GM12864 (cell line): ENCODE measurements around the gene FARP2.

Experiments
- DNase-seq: peaks from one replicate; pipeline ENCODE4 v3.0.0-alpha.2; 2011; ENCODE audit warnings: low read depth
- H3K4me3 ChIP-seq: 2 replicates; pipeline ENCODE4 v1.5.1; 2011; ENCODE audit warnings: mild to moderate bottlenecking, low read depth, low read length, control low read depth
- TF ChIP-seq, protein P1 (sequence below): IDR thresholded peaks from 2 replicates; pipeline ENCODE4 v1.5.1; 2011; ENCODE audit warnings: low read depth, mild to moderate bottlenecking, moderate library complexity, low read length, control low read depth, inconsistent platforms; ENCODE audit errors: missing control alignments

Gene FARP2

DNA sequence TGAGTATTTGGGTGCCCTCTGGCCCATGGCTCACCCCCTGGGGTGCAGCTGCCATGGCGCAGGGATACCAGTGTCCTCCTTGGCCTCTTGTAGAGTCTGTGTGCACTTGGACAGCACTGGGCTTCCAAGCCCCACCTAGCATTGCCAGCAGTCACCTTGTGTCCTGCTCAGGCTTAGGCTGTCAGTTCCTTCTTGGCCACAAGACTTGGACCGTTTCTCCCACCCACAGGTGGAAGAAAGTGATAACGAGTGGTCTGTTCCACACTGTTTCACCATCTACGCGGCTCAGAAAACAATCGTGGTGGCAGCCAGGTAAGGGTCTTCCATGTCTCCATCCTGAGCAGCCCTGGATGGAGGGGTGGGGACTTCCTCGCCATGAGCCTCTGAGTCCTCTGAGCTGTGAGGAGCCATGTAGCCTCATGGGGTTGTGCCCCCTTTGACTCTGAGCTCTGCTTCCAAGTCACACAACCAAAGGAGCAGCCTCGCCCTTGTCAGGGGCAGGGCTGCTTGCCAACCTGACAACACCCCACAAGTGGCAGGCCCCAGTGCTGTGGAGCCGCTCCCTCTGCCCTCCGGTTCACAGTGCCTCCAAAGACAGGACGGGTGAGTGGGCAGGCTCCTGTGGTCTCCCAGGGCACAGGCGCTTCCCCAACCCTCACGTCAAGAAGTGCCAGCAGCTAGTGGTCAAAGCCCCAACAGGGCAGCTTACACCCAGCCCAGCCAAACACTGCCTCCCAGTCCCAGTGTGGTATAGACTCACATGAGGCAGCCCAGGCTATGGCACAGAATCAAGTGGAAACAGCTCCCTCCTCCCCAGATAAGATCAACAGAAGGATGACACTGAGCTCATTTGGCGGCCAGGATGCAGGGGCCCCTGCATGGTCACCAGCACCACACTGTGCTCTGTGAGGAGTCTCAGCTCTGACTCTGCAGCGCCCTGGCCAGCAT, 133.9 kb downstream of the FARP2 start:
- TF ChIP-seq, protein P1, sequence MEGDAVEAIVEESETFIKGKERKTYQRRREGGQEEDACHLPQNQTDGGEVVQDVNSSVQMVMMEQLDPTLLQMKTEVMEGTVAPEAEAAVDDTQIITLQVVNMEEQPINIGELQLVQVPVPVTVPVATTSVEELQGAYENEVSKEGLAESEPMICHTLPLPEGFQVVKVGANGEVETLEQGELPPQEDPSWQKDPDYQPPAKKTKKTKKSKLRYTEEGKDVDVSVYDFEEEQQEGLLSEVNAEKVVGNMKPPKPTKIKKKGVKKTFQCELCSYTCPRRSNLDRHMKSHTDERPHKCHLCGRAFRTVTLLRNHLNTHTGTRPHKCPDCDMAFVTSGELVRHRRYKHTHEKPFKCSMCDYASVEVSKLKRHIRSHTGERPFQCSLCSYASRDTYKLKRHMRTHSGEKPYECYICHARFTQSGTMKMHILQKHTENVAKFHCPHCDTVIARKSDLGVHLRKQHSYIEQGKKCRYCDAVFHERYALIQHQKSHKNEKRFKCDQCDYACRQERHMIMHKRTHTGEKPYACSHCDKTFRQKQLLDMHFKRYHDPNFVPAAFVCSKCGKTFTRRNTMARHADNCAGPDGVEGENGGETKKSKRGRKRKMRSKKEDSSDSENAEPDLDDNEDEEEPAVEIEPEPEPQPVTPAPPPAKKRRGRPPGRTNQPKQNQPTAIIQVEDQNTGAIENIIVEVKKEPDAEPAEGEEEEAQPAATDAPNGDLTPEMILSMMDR, result no peak

DNA sequence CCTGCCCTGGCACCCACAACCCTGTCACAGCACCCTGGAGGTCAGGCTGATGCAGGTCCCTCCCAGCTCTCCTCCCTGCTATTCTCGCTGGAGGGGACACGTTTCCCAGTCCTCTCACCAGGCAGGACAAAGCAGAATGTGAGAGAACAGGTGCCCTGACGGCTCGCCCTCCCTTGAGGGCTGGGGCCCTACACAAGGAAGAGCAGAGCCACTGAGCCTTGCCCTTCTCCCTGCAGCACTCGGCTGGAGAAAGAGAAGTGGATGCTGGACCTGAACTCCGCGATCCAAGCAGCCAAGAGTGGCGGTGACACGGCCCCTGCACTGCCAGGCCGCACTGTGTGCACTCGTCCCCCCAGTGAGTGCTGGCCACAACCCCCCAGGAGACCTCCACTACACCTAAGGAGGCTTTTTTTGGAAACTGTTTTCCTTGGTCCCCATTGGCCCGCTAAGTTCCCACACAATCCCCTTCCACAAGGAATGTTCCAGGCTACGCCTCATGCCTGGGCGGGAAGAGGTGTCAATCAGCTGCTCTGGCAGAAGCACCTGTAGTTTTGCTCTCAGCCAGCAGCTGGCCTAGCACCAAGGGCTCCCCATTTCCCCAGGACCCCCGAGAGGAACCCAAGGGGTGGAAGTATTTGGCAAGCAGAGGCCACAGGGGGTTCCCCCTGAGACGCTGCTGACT, 134.9 kb downstream of the FARP2 start:
- TF ChIP-seq, protein P1, result no peak
- no peak overlapping the region for H3K4me3 ChIP-seq
- no peak for DNase-seq

More for the DNA sequence above, 133.9 kb downstream of the FARP2 start:
- H3K4me3 ChIP-seq, result no peak overlapping the region
- no peak for DNase-seq

DNA sequence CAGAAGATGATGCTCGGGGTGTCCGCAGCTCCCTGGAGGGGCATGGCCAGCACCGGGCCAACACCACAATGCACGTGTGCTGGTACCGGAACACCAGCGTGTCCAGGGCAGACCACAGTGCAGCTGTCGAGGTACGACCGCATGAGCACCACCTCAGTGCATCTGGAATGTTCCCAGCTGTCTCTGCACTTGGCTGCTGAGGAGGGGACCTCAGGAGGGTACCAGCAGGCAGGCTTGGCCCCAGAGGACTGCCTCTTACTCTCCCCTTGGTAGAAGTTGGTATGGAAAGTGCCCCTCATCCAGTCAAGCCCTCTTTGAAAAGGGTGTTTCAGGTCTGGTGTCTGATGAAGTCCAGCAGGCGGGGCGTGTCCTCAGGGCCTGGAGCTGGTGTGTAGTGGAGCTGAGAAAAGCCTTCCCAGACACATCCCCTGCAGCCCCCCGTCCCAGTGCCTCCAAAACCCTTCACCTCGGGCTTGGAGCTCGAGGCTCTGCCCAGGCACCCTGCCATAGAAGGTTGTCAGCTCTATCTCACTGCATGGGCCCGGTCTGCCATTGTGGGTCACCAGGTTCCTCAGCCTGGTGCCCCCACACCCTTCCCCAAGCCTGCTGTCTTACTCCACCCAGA, 135.6 kb downstream of the FARP2 start:
- H3K4me3 ChIP-seq, result no peak overlapping the region
- TF ChIP-seq, protein P1, result no peak
- DNase-seq, result no peak

DNA sequence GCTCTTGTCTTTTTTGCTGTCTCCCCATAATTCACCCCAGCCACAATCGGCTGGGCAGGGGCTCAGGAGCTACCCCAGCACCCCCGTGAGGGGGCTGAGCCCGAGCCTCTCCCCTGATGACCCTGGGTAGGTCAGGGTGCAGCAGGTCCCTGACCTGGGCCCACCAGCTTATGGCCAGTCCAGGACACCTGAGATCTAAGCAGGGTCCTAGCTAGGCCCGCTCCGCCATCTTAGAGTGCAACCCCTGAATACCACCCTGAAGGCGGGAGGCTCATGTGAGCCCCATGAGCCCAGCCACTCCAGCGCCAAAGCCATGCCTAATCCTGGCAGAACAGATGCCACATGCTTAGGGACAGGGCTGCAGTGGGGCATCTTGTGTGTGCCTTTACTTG, 136.1 kb downstream of the FARP2 start:
- no peak for DNase-seq
- TF ChIP-seq, protein P1, result no peak
- no peak overlapping the region for H3K4me3 ChIP-seq

DNA sequence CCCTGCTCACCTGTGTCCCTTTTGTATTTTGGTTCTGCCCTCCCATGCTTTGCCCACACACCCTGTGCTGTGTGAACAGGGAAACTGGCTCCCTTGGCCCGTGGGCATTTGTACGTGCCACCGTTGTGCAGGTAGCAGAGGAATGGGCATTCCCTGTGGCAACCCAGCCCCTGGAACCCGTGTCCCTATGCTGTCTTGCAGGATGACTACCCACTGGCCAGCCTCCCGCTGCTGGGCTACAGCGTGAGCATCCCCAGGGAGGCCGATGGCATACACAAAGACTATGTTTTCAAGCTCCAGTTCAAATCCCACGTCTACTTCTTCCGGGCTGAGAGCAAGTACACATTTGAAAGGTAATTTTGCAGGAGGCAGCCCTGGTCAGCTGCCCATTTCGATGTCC, 137.0 kb downstream of the FARP2 start:
- TF ChIP-seq, protein P1, result no peak
- no peak overlapping the region for H3K4me3 ChIP-seq
- DNase-seq, result no peak

DNA sequence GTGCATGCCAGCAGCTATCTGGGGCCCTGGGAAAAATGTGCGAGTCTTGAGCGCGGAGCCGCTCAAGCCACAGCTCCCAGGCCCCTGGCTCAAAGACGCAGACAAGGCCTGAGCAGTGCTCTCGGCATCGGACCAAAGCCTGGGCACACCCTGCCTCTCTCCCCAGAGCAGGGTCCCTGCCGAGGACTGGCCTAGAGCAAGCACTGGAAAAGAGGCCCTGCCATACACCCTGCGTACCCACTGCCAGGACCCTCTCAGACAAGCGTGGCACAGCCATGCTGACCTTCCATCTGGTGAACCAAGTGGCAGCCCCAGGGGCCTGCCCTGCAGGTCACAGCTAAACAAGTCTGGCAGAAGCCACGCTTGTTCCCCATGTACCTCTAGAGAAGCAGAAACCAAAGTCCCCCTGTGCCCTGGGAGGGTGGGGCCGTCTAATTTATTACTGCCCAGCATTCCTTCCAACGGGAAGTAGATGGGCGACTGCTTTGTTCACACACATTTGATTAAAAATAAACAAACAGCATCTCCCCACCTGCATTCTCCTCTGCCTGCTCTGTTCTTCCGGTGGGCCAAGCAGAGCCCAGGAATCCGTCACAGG, 138.3 kb downstream of the FARP2 start:
- TF ChIP-seq, protein P1, result no peak

More for the DNA sequence above, 138.3 kb downstream of the FARP2 start:
- no peak for DNase-seq
- H3K4me3 ChIP-seq, result no peak overlapping the region
